Activated CD4-positive, alpha-beta memory T cell treated with anti-CD3 and anti-CD28 coated beads, Interleukin-2, amount 10 ng/mL, durations not matched to agents 7 days and 5 days (primary cell): ENCODE measurements around the gene FZD7. TPM values are rescaled to one million over a fixed set of nuclear protein-coding genes. Genes with fewer than 3 reads are reported as not detected.

Source experiments
- CTCF ChIA-PET: fragments of 350-600 bp; sonication (Branson Sonifier 250); formaldehyde crosslinking; loops from one replicate; lab custom pipeline; 2021; ENCODE audit warnings: antibody characterized with exemption, inconsistent platforms; lab: Charles Lee
- POLR2A ChIA-PET: fragments of 350-600 bp; sonication (Branson Sonifier 250); formaldehyde crosslinking; loops from one replicate; lab custom pipeline; 2021; ENCODE audit warnings: antibody characterized with exemption; lab: Charles Lee
- DNase-seq: peaks from one replicate; pipeline ENCODE4 v3.0.0-alpha.2; 2020
- H3K27ac Mint-ChIP-seq: one replicate; pipeline ENCODE4 v1.8.0; 2021; ENCODE audit warnings: mild to moderate bottlenecking, mixed read lengths
- H3K27me3 Mint-ChIP-seq: one replicate; pipeline ENCODE4 v1.8.0; 2021; ENCODE audit warnings: mixed read lengths
- H3K36me3 Mint-ChIP-seq: one replicate; pipeline ENCODE4 v1.8.0; 2021; ENCODE audit warnings: low read depth, mixed read lengths
- H3K4me1 Mint-ChIP-seq: one replicate; pipeline ENCODE4 v1.8.0; 2021; ENCODE audit warnings: mixed read lengths
- H3K4me3 Mint-ChIP-seq: one replicate; pipeline ENCODE4 v1.8.0; 2021; ENCODE audit warnings: mild to moderate bottlenecking, mixed read lengths
- H3K9me3 Mint-ChIP-seq: one replicate; pipeline ENCODE4 v1.8.0; 2021; ENCODE audit warnings: mixed read lengths
- total RNA-seq, 2 experiments: library from RNA; stranded (reverse); gene quantifications; one replicate each; pipeline ENCODE4 v1.2.3, GENCODE V29; 2021

Gene FZD7
- total RNA-seq, 2 experiments from 2014 or later, result 0.60 to 0.63 TPM

- CTCF ChIA-PET, result no interaction called here
- H3K9me3 Mint-ChIP-seq, result no peaks in the 10 kb centered on the region
These were observed 31.3 kb upstream of the FZD7 start for GRCh38 chr2:202002381-202002780.

GRCh38 chr2:202005272-202005887 is 28.3 kb upstream of the FZD7 start:
- CTCF ChIA-PET, result no interaction called here

More at GRCh38 chr2:202002381-202002780, 31.3 kb upstream of the FZD7 start:
- peaks cover 1% of the 10 kb centered on the region for H3K27me3 Mint-ChIP-seq
- no peak overlapping the region for H3K4me3 Mint-ChIP-seq
- H3K36me3 Mint-ChIP-seq, result no peaks in the 10 kb centered on the region
- H3K27ac Mint-ChIP-seq, result no peak overlapping the region
- no peaks in the 10 kb centered on the region for H3K4me1 Mint-ChIP-seq
- POLR2A ChIA-PET, result no interaction called here
- no peak for DNase-seq

DNA sequence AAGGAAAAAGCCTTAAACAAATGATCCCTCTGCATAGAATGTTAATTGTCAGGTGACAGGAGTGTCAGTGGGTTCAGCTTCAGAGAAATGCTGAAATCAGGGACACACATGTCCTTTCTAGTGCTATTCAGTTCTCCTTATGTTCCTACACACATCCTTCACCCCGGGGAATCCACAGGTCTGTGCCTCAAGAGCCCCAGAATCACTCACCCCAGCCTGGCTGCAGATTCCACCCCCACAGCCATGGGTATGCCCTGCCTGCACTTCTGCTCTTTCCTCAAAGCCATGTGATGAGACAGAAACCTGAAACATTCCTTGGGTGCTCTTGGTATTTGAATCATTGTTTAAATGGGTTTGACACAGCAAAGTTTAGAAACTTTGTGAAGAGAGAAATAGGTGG is 27.4 kb upstream of the FZD7 start:
- no peak overlapping the region for H3K4me3 Mint-ChIP-seq
- no peak overlapping the region for H3K27ac Mint-ChIP-seq
- H3K9me3 Mint-ChIP-seq, result no peaks in the 10 kb centered on the region
- POLR2A ChIA-PET, result no interaction called here
- H3K27me3 Mint-ChIP-seq, result peaks cover 9% of the 10 kb centered on the region
- CTCF ChIA-PET, result no interaction called here
- DNase-seq, result no peak
- no peaks in the 10 kb centered on the region for H3K36me3 Mint-ChIP-seq
- H3K4me1 Mint-ChIP-seq, result no peaks in the 10 kb centered on the region

More at GRCh38 chr2:202005272-202005887, 28.3 kb upstream of the FZD7 start:
- DNase-seq, result no peak
- Mint-ChIP-seq H3K4me1 (no peaks in the 10 kb centered on the region), H3K4me3 (no peak overlapping the region), H3K27me3 (peaks cover 7% of the 10 kb centered on the region), H3K9me3 (no peaks in the 10 kb centered on the region), H3K36me3 (no peaks in the 10 kb centered on the region), H3K27ac (no peak overlapping the region)
- POLR2A ChIA-PET, result no interaction called here

GRCh38 chr2:202007015-202007982 is 26.4 kb upstream of the FZD7 start:
- ChIA-PET CTCF (interaction anchor here (0.6 kb wide), 1 partner anchor 168 kb away, joined by 3 read pairs; no protein-coding TSS in a partner anchor), POLR2A (no interaction called here)
- no peak overlapping the region for H3K4me3 Mint-ChIP-seq
- no peaks in the 10 kb centered on the region for H3K36me3 Mint-ChIP-seq
- DNase-seq, result no peak
- no peak overlapping the region for H3K27ac Mint-ChIP-seq
- no peaks in the 10 kb centered on the region for H3K9me3 Mint-ChIP-seq
- peaks cover 12% of the 10 kb centered on the region for H3K27me3 Mint-ChIP-seq
- H3K4me1 Mint-ChIP-seq, result no peaks in the 10 kb centered on the region

- H3K27ac Mint-ChIP-seq, result no peak overlapping the region
- H3K36me3 Mint-ChIP-seq, result no peaks in the 10 kb centered on the region
- POLR2A ChIA-PET, result no interaction called here
- H3K27me3 Mint-ChIP-seq, result peaks cover 16% of the 10 kb centered on the region
- no peak for DNase-seq
- no peaks in the 10 kb centered on the region for H3K9me3 Mint-ChIP-seq
- CTCF ChIA-PET, result no interaction called here
- no peak overlapping the region for H3K4me3 Mint-ChIP-seq
- H3K4me1 Mint-ChIP-seq, result no peaks in the 10 kb centered on the region
These were observed 25.7 kb upstream of the FZD7 start for GRCh38 chr2:202007983-202008354.

DNA sequence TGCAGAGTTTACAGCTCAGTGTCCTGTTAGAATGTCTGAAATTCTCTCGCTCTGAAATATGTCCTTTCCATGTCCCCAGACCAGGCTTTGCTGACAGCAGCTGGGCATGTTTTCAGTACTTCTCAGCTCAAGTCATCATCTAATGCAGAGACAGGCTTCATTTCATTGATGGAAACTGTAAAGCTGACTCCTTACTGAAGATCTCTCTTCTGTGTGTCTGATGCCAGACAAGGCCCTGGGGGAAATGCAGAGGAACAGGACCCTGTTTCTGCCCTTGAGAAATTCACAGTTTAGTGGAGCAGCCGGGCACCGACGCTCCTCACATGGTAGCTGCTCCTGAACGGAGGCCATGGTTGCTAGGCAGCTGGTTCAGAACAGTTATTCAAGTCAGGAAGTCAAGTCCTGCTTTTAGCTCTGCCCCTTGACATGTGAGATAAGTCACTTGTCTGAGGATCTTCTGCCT is 24.6 kb upstream of the FZD7 start:
- Mint-ChIP-seq H3K4me1 (no peaks in the 10 kb centered on the region), H3K27me3 (peaks cover 17% of the 10 kb centered on the region), H3K27ac (no peak overlapping the region), H3K9me3 (no peaks in the 10 kb centered on the region), H3K4me3 (no peak overlapping the region), H3K36me3 (no peaks in the 10 kb centered on the region)
- no peak for DNase-seq
- POLR2A ChIA-PET, result no interaction called here
- CTCF ChIA-PET, result no interaction called here

DNA sequence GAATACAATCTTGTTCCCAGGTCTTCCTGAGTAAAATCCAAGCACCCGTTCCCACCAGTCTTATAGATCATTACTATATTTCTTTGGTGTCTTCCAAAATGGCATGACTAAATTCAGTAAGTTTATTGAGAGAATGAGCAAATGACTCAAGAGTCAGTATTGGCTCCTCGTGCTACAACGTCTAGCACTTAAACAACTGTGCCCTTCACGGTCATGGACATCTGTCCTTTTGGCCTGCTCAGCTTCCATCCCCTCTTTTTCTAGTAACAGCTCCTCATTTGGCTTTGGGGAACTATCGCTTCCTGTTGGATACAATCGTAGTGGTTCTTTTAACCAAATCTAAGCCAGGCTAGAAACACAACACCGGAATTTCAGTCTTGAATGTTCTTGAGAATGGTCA is 24.1 kb upstream of the FZD7 start:
- Mint-ChIP-seq H3K36me3 (no peaks in the 10 kb centered on the region), H3K4me3 (no peak overlapping the region), H3K27ac (no peak overlapping the region), H3K27me3 (peaks cover 17% of the 10 kb centered on the region), H3K9me3 (no peaks in the 10 kb centered on the region), H3K4me1 (no peaks in the 10 kb centered on the region)
- CTCF ChIA-PET, result no interaction called here
- DNase-seq, result no peak
- POLR2A ChIA-PET, result no interaction called here

- Mint-ChIP-seq H3K9me3 (no peaks in the 10 kb centered on the region), H3K27ac (no peak overlapping the region), H3K4me3 (no peak overlapping the region), H3K4me1 (no peaks in the 10 kb centered on the region), H3K36me3 (no peaks in the 10 kb centered on the region), H3K27me3 (peaks cover 13% of the 10 kb centered on the region)
- CTCF ChIA-PET, result no interaction called here
- no peak for DNase-seq
- POLR2A ChIA-PET, result no interaction called here
These were observed 19.3 kb upstream of the FZD7 start for GRCh38 chr2:202014318-202014717.

- Mint-ChIP-seq H3K4me1 (no peaks in the 10 kb centered on the region), H3K27ac (no peak overlapping the region), H3K9me3 (no peaks in the 10 kb centered on the region), H3K36me3 (no peaks in the 10 kb centered on the region), H3K4me3 (no peak overlapping the region), H3K27me3 (peaks cover 13% of the 10 kb centered on the region)
- ChIA-PET CTCF (no interaction called here), POLR2A (no interaction called here)
- no peak for DNase-seq
These were observed 18.9 kb upstream of the FZD7 start for GRCh38 chr2:202014759-202015211.

GRCh38 chr2:202015471-202015870 is 18.2 kb upstream of the FZD7 start:
- peaks cover 13% of the 10 kb centered on the region for H3K27me3 Mint-ChIP-seq
- H3K4me1 Mint-ChIP-seq, result no peaks in the 10 kb centered on the region
- H3K36me3 Mint-ChIP-seq, result no peaks in the 10 kb centered on the region
- ChIA-PET POLR2A (no interaction called here), CTCF (no interaction called here)
- H3K9me3 Mint-ChIP-seq, result no peaks in the 10 kb centered on the region
- H3K4me3 Mint-ChIP-seq, result no peak overlapping the region
- DNase-seq, result no peak
- H3K27ac Mint-ChIP-seq, result no peak overlapping the region

- Mint-ChIP-seq H3K27ac (no peak overlapping the region), H3K9me3 (no peaks in the 10 kb centered on the region), H3K4me3 (no peak overlapping the region), H3K36me3 (no peaks in the 10 kb centered on the region), H3K27me3 (peaks cover 8% of the 10 kb centered on the region), H3K4me1 (no peaks in the 10 kb centered on the region)
- ChIA-PET POLR2A (no interaction called here), CTCF (no interaction called here)
- DNase-seq, result no peak
These were observed 17.0 kb upstream of the FZD7 start for GRCh38 chr2:202016579-202017227.

DNA sequence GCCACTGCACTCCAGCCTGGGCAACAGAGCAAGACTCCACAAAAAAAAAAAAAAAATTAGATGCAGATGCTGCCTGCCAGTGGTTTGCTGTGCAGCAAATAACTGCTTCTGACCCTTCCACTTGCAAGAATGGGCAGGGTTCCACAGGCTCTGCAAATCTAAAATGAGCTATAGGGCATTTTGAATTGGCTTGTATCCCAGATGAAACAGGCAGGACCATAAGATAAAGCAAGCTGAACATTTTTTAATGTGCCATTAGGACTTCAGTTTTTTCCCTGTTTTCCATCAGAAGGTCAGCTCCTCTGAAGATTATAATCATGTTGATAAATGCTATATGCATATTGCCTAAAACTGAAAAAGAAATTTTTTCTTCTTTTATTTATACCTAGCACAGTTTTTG is 15.7 kb upstream of the FZD7 start:
- no peak for DNase-seq
- ChIA-PET CTCF (no interaction called here), POLR2A (no interaction called here)
- Mint-ChIP-seq H3K4me1 (no peaks in the 10 kb centered on the region), H3K27me3 (peaks cover 4% of the 10 kb centered on the region), H3K9me3 (no peaks in the 10 kb centered on the region), H3K27ac (no peak overlapping the region), H3K4me3 (no peak overlapping the region), H3K36me3 (no peaks in the 10 kb centered on the region)

- Mint-ChIP-seq H3K4me3 (no peak overlapping the region), H3K36me3 (no peaks in the 10 kb centered on the region), H3K27me3 (peaks cover 4% of the 10 kb centered on the region), H3K4me1 (no peaks in the 10 kb centered on the region), H3K9me3 (no peaks in the 10 kb centered on the region), H3K27ac (no peak overlapping the region)
- CTCF ChIA-PET, result no interaction called here
- DNase-seq, result no peak
- POLR2A ChIA-PET, result no interaction called here
These were observed 14.7 kb upstream of the FZD7 start for GRCh38 chr2:202018950-202019349.
